Heart left ventricle (tissue), 16 donors: ENCODE measurements around the gene TNFRSF18. TPM values are rescaled to one million over a fixed set of nuclear protein-coding genes. Genes with fewer than 3 reads are reported as not detected.
"Not testable (repeated sequence)": the region's sequence is repeated elsewhere in the genome, so short reads cannot be mapped to it uniquely, and the experiment has no call there.

Experiments used
- ATAC-seq, 4 donors: fragments of 200-7000 bp; cut with Tn5 transposase; one replicate each; pipeline ENCODE4 v1.9.1; 2020 to 2022; ENCODE audit warnings: moderate library complexity in 4 of 4, mild to moderate bottlenecking in 3 of 4, moderate number of reproducible peaks in 1 of 4
- DNase-seq, 5 donors: peaks; one replicate each; pipeline ENCODE4 v3.0.0-alpha.2; 2020
- H3K27ac ChIP-seq, 12 donors: fragments of 200-600 bp; sonication (generic) in 4 of 12; one replicate each; pipeline versions ENCODE4 v1.5.0 to v1.8.0; 2016 to 2022; ENCODE audit warnings: mild to moderate bottlenecking in 2 of 12
- H3K27me3 ChIP-seq, 9 donors: fragments of 200-600 bp; sonication (generic) in 2 of 9; one replicate each; pipeline versions ENCODE4 v1.5.1 to v1.8.0; 2016 to 2022; ENCODE audit warnings: mild to moderate bottlenecking in 3 of 9
- H3K36me3 ChIP-seq, 9 donors: fragments of 200-600 bp; sonication (generic) in 2 of 9; one replicate each; pipeline versions ENCODE4 v1.5.0 to v1.8.0; 2018 to 2022; ENCODE audit warnings: mild to moderate bottlenecking in 2 of 9
- H3K4me1 ChIP-seq, 12 donors: fragments of 200-600 bp; sonication (generic) in 4 of 12; one replicate each; pipeline versions ENCODE4 v1.5.0 to v1.8.0; 2016 to 2022; ENCODE audit warnings: mild to moderate bottlenecking in 3 of 12
- H3K4me3 ChIP-seq, 12 donors: fragments of 200-600 bp; sonication (generic) in 4 of 12; one replicate each; pipeline versions ENCODE4 v1.5.0 to v1.8.0; 2017 to 2022; ENCODE audit warnings: mild to moderate bottlenecking in 9 of 12, moderate library complexity in 4 of 12
- H3K9me3 ChIP-seq, 12 donors: fragments of 200-600 bp; sonication (generic) in 4 of 12; one replicate each; pipeline versions ENCODE4 v1.5.0 to v1.8.0; 2016 to 2022; ENCODE audit warnings: mild to moderate bottlenecking in 1 of 12
- POLR2A ChIP-seq, 2 donors: fragments of 450-650 bp; IDR thresholded peaks; one replicate each; pipeline ENCODE4 v1.6.1; 2017; ENCODE audit warnings: antibody characterized with exemption in 2 of 2, mild to moderate bottlenecking in 2 of 2, moderate library complexity in 2 of 2
- WGBS, 4 donors: extraction: QIAGEN DNeasy Blood & Tissue Kit in 2 of 4; methylation state at CpG; one replicate each; pipeline versions ENCODE4 v1.1.5 to v1.1.7; 2013 to 2018; 5-methylcytosine and 5-hydroxymethylcytosine counted together
- intact Hi-C, 10 donors: fragments of 100-400 bp; cut with DNase I; formaldehyde crosslinking; loops; one replicate each; pipeline versions ENCODE4 v1.11.1 to v1.14.2; 2022
- polyA plus RNA-seq, 2 donors: library from polyadenylated mRNA; stranded (reverse); fragments of 200-250 nt; gene quantifications; one replicate each; pipeline ENCODE4 v1.2.3, GENCODE V29; 2013
- total RNA-seq, 9 donors: library from RNA; depleted of rRNA in 2 of 9; stranded (reverse); fragments of >200 nt in 2 of 9; fragmentation: NEBNext Ultra II Directional in 3 of 9; extraction: Animal tissue kit (Norgen Biotek cat#: 25700) in 3 of 9; gene quantifications; one replicate each; pipeline versions ENCODE4 v1.1.0 to v1.2.4, GENCODE V29; 2016 to 2023
- TF ChIP-seq, protein P1 (sequence below), 12 donors: fragments of 200-600 bp; sonication (generic) in 4 of 12; IDR thresholded peaks; one replicate each; pipeline versions ENCODE4 v1.5.0 to v1.8.0; 2018 to 2022; ENCODE audit warnings: antibody characterized with exemption in 12 of 12, mild to moderate bottlenecking in 5 of 12
- donor health status: ischemic (EF 13 %, LVEDD 7.1; RV severe dilation, severe dysfunction).
- donor health status: healthy with polysubstance abuse.
- donor health status: DM: no; HTN: yes; CAD: no.
- donor health status: DM: no; HTN: no; CAD: no.
- donor health status: ischemic (EF 25% LVEDD 6.9; RV normal size, moderate dysfunction).
- donor health status: ischemic (EF 25% LVEDD 5.7; RV mildly dilated, moderate dysfunction).
- donor health status: healthy.
- donor health status: DM: yes; HTN: yes; CAD: no.
- donor health status: ischemic (EF 35%, LVEDD 5.7; RV mildly dilated, moderate dysfunction).
- donor health status: nonischemic (EF 11% LVEDD 7.7; RV severe dilation, severe dysfunction).
- donor health status: DM: yes; HTN: yes; CAD: no.
- donor health status: PGD.
- donor health status: ischemic (EF 29% LVEDD 5.4; RV normal size, mild dysfunction).
- donor health status: nonischemic (EF 23%, LVEDD 6.1; RV moderate dilation, normal function).

Gene TNFRSF18
- total and polyA plus RNA-seq, 11 donors: 0.24 to 0.93 (median 0.77) TPM; not detected in 8

- intact Hi-C loops: loop anchor here in 2 of 10 donors (5.0 kb wide), 1 partner anchor 132 kb away; no protein-coding TSS in a partner anchor
- TF ChIP-seq, protein P1, sequence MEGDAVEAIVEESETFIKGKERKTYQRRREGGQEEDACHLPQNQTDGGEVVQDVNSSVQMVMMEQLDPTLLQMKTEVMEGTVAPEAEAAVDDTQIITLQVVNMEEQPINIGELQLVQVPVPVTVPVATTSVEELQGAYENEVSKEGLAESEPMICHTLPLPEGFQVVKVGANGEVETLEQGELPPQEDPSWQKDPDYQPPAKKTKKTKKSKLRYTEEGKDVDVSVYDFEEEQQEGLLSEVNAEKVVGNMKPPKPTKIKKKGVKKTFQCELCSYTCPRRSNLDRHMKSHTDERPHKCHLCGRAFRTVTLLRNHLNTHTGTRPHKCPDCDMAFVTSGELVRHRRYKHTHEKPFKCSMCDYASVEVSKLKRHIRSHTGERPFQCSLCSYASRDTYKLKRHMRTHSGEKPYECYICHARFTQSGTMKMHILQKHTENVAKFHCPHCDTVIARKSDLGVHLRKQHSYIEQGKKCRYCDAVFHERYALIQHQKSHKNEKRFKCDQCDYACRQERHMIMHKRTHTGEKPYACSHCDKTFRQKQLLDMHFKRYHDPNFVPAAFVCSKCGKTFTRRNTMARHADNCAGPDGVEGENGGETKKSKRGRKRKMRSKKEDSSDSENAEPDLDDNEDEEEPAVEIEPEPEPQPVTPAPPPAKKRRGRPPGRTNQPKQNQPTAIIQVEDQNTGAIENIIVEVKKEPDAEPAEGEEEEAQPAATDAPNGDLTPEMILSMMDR (IDR thresholded peaks at IDR 0.05): no peak
- no peak for TF ChIP-seq POLR2A (IDR thresholded peaks at IDR 0.05)
- Histone ChIP-seq H3K27me3 (no peaks in the 10 kb centered on the region), H3K4me1 (peaks cover 0 to 10% (median under 1%) of the 10 kb centered on the region in 12 donors), H3K36me3 (peaks cover 0 to 62% (median 50%) of the 10 kb centered on the region in 9 donors), H3K9me3 (no peaks in the 10 kb centered on the region), H3K27ac (no peak overlapping the region), H3K4me3 (no peak overlapping the region)
- ATAC-seq (no peak), DNase-seq (no peak)
- WGBS, 4 donors: 87 to 92% (median 90%) methylated on average over 11 to 21 of the region's 21 CpGs
These were observed 48.2 kb upstream of the TNFRSF18 start for GRCh38 chr1:1254667-1254998.

DNA sequence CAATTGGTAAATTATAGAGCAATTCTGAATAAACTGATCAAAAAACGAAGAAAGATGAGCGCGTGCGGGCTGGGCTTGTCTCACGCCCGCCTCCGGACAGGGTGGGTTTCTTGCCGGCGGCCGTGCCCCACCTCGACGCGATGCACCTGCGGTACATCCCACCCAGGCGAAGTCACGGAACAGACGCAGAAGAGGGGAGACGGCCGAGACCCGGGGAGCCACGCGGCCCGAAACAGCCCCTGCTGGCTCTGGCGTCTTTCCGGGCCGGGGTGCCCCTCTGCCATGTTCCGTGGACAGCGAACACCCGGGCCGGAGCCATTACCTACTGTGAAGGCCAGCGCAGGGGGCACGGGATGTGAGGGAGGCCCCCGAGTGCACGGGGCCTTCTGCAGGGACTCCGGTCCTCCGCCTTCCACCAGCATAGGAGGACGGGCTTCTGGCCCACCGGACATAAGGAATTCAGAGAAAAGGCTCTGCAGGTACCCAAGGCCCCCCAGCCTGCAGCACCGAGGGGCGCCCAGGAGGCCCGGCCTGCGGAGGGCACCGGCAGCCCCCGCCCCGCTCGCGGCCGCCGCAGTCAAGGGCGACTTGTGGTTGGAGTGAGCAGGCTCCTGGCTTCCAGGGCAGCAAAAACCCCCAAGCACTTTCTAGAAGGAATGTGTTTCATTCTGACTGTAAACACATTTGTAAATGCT, 47.7 kb upstream of the TNFRSF18 start:
- Histone ChIP-seq H3K4me3 (no peak overlapping the region), H3K4me1 (peaks cover 0 to 6% (median 0%) of the 10 kb centered on the region in 12 donors), H3K27ac (no peak overlapping the region), H3K27me3 (no peaks in the 10 kb centered on the region), H3K9me3 (no peaks in the 10 kb centered on the region), H3K36me3 (peaks cover 0 to 59% (median 48%) of the 10 kb centered on the region in 9 donors)
- WGBS, 4 donors: 93 to 95% (median 95%) methylated on average over 36 to 50 of the region's 50 CpGs
- DNase-seq: no peak
- TF ChIP-seq POLR2A (IDR thresholded peaks at IDR 0.05): no peak
- TF ChIP-seq, protein P1 (IDR thresholded peaks at IDR 0.05): no peak
- intact Hi-C loops: loop anchor here in 3 of 10 donors (2.0 to 5.0 kb wide), 2 partner anchors 131 to 132 kb away; no protein-coding TSS in a partner anchor
- no peak for ATAC-seq

DNA sequence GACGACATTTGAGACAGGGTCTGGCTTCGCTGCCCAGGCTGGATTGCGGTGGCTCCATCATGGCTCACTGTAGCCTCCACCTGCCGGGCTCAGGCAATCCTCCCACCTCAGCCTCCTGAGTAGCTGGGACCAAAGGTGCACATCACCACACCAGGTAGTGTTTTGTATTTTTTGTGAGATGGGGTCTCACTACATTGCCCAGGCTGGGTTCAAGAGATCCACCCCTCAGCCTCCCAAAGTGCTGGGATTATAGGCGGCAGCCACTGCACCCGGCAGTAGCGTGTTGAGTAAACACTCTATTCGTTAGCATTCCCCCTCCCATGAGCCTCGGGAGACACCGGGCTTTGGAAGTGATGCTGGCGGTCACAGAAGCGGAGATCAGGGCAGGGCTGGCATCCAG, 46.9 kb upstream of the TNFRSF18 start:
- Histone ChIP-seq H3K4me3 (no peak overlapping the region), H3K27me3 (no peaks in the 10 kb centered on the region), H3K36me3 (peaks cover 0 to 53% (median 45%) of the 10 kb centered on the region in 9 donors), H3K9me3 (no peaks in the 10 kb centered on the region), H3K4me1 (no peaks in the 10 kb centered on the region), H3K27ac (no peak overlapping the region)
- 85 to 99% (median 93%) methylated on average over 12 of the region's 12 CpGs for WGBS, 4 donors
- no peak for ATAC-seq
- TF ChIP-seq, protein P1 (IDR thresholded peaks at IDR 0.05): no peak
- TF ChIP-seq POLR2A (IDR thresholded peaks at IDR 0.05): no peak
- DNase-seq: no peak
- intact Hi-C loops: loop anchor here in 3 of 10 donors (2.0 to 5.0 kb wide), 2 partner anchors 131 kb away; no protein-coding TSS in a partner anchor

DNA sequence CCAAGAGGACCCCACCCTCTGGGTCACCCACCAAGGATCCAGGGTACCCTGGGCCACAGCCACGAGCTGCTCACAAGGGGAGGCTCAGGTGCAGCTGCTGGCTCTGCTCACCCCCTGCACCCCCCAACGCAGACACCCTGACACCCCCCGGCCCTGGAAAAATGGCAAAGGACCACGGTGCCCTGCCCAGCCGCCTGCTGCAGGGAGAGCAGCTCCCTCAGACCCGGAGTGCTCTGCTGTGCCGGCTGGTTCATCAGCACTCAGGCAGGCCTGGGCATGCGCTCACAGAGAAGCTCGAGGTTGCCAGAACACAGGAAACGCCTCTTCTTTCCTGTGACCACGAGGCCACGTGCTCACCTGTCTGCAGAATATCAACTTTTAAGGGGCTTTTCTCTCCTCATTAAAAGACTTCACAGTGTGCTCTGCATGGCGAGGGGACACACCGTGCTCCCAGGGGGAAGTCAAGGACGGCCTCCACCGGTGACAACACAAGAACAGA, 44.4 kb upstream of the TNFRSF18 start:
- DNase-seq: peak in 1 of 5 donors; percentile 62
- 67 to 75% (median 71%) methylated on average over 12 to 16 of the region's 16 CpGs for WGBS, 4 donors
- peak in 2 of 4 donors; percentile 15 to 22 for ATAC-seq
- no peak overlapping the region for H3K27ac ChIP-seq
- TF ChIP-seq, protein P1 (IDR thresholded peaks at IDR 0.05): no peak
- no peak for TF ChIP-seq POLR2A (IDR thresholded peaks at IDR 0.05)
- H3K4me1 ChIP-seq: peaks cover 0 to 14% (median 0%) of the 10 kb centered on the region in 12 donors
- intact Hi-C loops: loop anchor here in 7 of 10 donors (1.0 to 5.0 kb wide), 4 partner anchors 128 to 130 kb away; no protein-coding TSS in a partner anchor
- H3K9me3 ChIP-seq: no peaks in the 10 kb centered on the region
- no peak overlapping the region for H3K4me3 ChIP-seq
- H3K36me3 ChIP-seq: peaks cover 0 to 41% (median 33%) of the 10 kb centered on the region in 9 donors
- H3K27me3 ChIP-seq: peaks cover 1 to 22% (median 11%) of the 10 kb centered on the region in 9 donors

- intact Hi-C loops: loop anchor here in 1 of 10 donors (5.0 kb wide), 1 partner anchor 126 kb away; no protein-coding TSS in a partner anchor
These were observed 41.9 kb upstream of the TNFRSF18 start for GRCh38 chr1:1248009-1248913.

More at GRCh38 chr1:1248009-1248913, 41.9 kb upstream of the TNFRSF18 start:
- not testable (repeated sequence) for DNase-seq, H3K9me3 ChIP-seq, H3K27ac ChIP-seq, H3K4me3 ChIP-seq, ATAC-seq
- H3K27me3 ChIP-seq: peaks cover 6 to 34% (median 18%) of the 10 kb centered on the region in 9 donors
- peaks cover 0 to 15% (median 8%) of the 10 kb centered on the region in 9 donors for H3K36me3 ChIP-seq
- WGBS, 4 donors: 88 to 94% (median 90%) methylated on average over 4 to 21 of the region's 21 CpGs
- peaks cover 0 to 27% (median 0%) of the 10 kb centered on the region in 12 donors for H3K4me1 ChIP-seq
